Umbilical cord (tissue), 2 donors: Measurements from ENCODE around the gene ANKRD11. TPM values are rescaled to one million over a fixed set of nuclear protein-coding genes. Genes with fewer than 3 reads are reported as not detected.

Source experiments
- DNase-seq: peaks from one replicate; pipeline ENCODE4 v3.0.0-alpha.2; 2015; ENCODE audit warnings: low spot score
- total RNA-seq: library from RNA; depleted of rRNA; stranded (reverse); fragments of >200 nt; gene quantifications from one replicate; pipeline ENCODE4 v1.2.3, GENCODE V29; 2014; ENCODE audit warnings: low replicate concordance; ENCODE audit not compliant: insufficient read depth

The ANKRD11 gene
- total RNA-seq, 1 donor from 2014 or later = 43.8 TPM

DNA sequence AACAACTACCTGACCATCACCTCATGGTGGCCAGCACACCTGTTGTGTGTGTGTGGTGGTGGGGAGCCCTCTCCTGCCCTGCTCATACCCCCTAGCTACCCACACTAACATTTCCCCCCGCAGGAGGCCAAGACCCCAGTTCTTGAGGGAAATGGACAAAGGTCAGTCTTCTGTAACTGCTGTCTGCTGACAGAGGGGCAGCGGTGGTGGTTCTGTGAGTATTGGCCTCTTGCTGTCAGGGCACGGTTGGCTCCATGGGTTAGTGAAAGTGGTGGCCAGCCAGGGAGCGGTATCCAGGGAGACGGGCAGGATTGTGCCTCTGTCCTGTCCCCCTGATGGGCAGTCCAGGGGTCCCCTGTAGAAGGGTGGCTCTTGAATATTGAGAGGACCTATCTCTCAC is 246.7 kb downstream of the ANKRD11 start:
- DNase-seq = no peak

DNA sequence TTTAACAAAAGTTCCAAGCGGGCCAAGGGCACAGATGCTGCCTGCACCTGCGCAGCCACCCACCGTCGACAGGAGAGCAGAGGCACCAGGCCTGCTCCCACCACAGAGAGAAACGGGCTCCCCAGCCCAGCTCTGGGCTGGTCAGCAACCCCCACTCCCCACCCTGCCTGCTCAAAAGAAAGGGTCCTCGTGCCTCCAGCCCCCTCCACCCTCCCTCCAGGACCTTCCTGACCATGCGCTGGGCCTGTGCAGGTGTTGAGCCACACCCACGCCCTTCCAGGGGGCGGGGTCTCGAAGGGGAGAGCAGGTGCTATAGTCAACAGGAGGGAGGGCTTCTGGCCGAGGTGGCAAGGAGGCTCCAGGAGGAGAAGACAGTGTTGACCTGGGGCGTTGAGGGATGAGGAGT is 247.6 kb downstream of the ANKRD11 start:
- no peak for DNase-seq

DNA sequence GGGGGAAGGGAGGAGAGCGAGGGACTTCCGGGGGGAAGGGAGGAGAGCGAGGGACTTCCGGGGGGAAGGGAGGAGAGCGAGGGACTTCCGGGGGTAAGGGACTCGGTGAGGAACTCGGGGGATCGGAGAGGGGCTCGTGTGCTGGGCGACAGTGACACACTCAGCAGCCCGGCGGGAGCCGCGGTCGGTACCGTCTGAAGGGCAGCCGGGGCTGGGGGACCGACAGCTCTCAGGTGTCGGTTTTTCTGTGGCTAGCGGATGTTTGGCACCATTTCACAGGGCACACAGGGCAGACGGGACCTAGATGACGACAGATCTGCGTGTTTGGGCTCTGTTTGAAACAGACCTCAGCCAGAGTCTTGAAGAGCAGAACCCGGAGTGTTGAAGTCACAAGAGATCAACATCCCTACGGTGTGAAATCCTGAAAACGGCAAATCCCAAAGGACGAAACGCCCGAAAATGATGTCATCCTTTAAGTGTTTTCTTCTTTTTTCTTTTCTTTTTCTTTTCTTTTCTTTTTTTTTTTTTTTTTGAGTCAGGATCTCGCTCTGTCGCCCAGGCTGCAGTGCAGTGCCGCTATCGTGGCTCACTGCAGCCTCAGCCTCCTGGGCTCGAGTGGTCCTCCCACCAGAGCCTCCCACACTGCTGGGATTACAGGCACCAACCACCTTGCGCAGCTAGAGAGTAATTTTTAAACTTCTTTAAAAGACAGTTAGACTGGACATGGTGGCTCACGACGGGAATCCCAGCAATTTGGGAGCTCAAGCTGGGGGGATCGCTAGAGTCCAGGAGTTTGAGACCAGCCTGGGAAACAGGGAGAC is 249.0 kb downstream of the ANKRD11 start:
- peak; percentile 72 for DNase-seq

DNA sequence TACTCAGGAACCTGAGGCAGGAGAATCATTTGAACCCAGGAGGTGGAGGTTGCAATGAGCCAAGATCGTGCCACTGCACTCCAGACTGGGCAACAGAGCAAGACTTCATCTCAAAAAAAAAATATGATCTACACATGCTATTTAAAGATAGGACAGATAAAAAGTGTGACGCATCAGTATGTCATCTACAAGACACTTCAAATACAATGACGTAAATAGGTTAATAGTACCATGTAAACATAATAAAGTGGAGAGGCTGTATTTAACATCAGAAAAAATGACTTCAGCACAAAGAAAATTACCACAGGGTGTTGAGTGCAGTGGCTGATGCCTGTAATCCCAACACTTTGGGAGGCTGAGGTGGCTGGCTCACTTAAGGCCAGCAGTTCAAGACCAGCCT is 252.6 kb downstream of the ANKRD11 start:
- DNase-seq = no peak

DNA sequence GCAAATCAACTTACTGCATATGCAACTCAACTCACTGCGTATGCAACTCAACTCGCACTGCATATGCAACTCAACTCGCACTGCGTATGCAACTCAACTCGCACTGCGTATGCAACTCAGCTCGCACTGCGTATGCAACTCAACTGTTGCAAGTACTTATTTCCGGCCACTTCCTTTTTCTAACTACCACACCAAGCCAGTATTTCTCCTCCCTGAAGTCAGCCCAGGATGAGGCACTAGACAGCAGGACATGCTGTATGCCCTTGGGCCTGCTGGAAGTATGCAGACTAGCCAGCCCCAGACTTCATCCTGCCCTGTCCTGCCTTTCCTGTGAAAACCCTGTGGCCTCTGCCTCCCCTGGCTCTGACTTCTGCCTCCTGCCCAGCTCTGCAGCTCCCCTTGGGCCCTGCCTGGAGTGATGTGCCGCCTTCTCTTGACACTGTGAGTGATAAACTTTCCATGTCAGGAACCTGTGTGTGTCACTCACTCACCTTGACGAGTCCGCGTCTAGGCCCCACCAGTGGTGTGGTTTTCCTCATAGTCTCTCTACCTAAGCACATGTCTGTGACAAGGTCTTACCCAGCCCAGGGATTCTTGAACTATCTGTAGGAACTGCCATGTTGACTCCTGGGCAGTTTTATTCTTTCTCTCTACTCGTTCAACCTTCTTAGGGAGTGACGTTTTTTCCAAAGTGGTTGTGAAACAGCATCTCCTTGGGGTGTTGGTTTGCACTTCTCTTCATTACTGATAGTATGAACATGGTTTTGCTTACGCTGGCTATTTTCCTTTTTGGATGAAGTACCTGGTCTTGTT is 256.5 kb downstream of the ANKRD11 start:
- no peak for DNase-seq

DNA sequence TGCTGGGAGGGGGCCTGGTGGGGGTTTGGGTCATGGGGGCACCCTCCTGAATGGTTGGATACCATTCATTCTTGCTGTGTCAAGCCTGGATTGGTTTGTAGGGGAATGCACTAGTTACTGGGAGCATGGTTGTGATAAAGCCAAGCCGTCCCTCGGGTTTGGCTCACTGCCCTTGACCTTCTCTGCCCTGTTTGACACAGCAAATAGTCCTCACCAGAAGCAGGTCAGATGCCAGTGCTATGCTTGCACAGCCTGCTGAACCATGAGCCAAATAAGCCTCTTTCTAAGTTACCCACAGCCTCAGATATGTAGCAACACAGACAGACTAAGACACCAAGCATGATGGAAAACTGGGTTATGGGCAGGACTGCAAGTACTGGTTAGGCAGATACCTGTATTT is 258.3 kb downstream of the ANKRD11 start:
- DNase-seq = no peak

DNA sequence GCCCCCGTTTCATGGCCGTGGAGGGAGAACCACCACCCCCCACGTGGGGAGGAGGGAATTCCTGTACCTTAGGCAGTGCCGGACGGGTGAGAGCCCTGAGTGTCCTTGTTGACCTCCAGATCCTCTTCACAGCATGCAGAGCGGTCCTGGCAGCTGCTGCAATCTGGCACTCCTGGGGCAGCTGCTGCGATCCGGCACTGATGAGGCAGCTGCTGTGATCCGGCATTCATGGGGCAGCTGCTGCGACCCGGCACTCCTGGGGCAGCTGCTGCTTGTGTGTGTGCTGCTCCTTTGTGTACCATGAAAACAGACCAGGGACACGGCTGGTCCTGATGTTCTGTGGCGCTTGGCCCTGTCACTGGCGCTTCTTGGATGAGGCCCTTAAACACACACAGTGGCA is 260.1 kb downstream of the ANKRD11 start:
- no peak for DNase-seq

DNA sequence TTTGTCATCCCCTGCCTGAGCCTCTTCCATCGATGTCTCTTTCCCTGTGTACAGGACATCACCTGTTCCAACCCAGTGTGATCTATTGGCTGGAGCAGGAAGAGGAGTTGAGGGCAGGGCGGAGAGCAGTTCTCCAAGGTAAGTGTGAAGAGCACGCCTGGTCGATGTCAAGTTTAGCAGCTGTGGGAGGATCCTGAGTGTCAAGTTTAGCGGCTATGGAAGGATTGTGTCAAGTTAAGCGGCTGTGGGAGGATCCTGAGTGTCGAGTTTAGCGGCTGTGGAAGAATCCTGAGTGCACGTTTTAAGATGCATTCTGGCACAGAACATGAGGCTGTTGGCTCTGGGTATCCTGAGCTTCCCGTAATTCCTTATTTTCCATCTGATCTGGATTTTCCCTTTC is 265.7 kb downstream of the ANKRD11 start:
- no peak for DNase-seq

DNA sequence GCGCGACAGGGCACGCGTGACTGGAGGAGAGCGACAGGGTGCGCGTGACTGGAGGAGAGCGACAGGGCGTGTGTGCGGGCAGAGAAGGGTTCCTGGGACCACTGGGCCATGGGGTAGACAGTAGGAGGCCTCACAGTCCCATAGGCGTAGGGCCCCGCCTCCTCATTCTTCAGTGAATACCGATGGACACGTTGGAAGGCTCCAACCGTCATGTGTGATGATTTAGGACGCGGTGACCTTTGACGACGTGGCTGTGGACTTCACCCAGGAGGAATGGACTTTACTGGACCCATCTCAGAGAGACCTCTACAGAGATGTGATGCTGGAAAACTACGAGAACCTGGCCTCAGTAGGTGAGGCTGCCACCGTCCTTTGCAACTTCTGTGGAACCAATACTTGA is 267.4 kb downstream of the ANKRD11 start:
- no peak for DNase-seq

DNA sequence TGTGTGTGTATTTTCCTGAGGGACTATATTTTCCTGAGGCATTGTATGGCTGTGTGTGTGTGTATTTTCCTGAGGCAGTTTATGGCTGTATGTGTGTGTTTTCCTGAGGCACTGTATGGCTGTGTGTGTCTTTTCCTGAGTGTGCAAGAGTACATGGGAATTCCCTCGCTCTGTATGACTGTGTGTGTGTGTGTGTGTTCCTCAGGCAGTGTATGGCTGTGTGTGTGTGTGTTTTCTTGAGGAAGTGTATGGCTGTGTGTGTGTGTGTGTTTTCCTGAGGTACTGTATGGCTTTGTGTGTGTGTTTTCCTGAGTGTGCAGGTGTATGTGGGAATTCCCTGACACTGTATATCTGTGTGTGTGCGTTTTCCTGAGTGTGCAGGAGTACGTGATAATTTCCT is 268.8 kb downstream of the ANKRD11 start:
- DNase-seq = no peak

DNA sequence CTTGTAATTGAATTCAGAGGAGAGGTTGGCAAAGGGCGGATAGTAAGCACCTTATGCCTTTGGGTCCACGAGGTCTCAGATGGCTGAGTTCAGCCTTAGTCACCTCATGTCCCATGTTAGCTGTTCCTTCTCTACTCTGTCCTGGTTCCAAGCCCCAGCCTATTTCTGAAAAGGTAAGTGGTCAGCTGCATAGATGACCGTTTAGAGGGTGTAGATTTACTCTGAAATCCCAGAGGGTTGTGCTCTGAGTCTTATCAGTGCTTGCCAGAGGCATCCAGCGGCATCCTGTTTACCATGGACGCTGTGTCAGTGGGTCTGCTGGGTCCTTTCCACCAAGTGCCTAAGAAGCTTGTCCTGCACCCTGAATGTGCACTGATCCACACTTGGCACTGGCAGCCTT is 271.0 kb downstream of the ANKRD11 start:
- no peak for DNase-seq

Other genes with a start within 250 kb of the ANKRD11 start
- gene SPG7, start 17.8 kb upstream of the ANKRD11 start, total RNA-seq = 121 TPM
- 2,788 TPM for gene RPL13, start 70.1 kb upstream of the ANKRD11 start, total RNA-seq
- gene CPNE7, start 85.2 kb upstream of the ANKRD11 start, total RNA-seq = not detected
- 5.5 TPM for gene DPEP1, start 123.1 kb upstream of the ANKRD11 start, total RNA-seq
- 43.6 TPM for gene CHMP1A, start 167.1 kb upstream of the ANKRD11 start, total RNA-seq
- gene SPATA33, start 167.3 kb upstream of the ANKRD11 start, total RNA-seq = 1.9 TPM
- gene CDK10, start 196.1 kb upstream of the ANKRD11 start, total RNA-seq = 35.4 TPM
- 12.5 TPM for gene SPATA2L, start 211.1 kb upstream of the ANKRD11 start, total RNA-seq
- gene VPS9D1, start 230.3 kb upstream of the ANKRD11 start, total RNA-seq = 9.1 TPM
- 14.9 TPM for gene ZNF276, start 231.0 kb upstream of the ANKRD11 start, total RNA-seq